SK-N-SH (cell line): Measurements from ENCODE around the gene PES1. TPM values are rescaled to one million over a fixed set of nuclear protein-coding genes. Genes with fewer than 3 reads are reported as not detected.

Source experiments
- CTCF ChIA-PET: fragments of 300-600, 350-600 bp; formaldehyde crosslinking; extraction: SDS; loops from one replicate; lab custom pipeline; 2021; lab: Yijun Ruan, JAX
- POLR2A ChIA-PET: fragments of 350-600 bp; sonication (Branson Sonifier 250); formaldehyde crosslinking; extraction: SDS; loops from one replicate; lab custom pipeline; 2020; ENCODE audit warnings: antibody characterized with exemption, inconsistent platforms; lab: Yijun Ruan, JAX
- DNase-seq: peaks from one replicate; pipeline ENCODE4 v3.0.0; 2012
- H2AFZ ChIP-seq: fragments of 200-600 bp; sonication (generic); 2 replicates; pipeline ENCODE4 v1.8.1; 2016; ENCODE audit warnings: antibody characterized with exemption, mild to moderate bottlenecking, low read depth
- H3F3A ChIP-seq: fragments of 200-600 bp; sonication (generic); replicated peaks from 2 replicates; pipeline ENCODE3; 2016; ENCODE audit warnings: antibody characterized with exemption, mild to moderate bottlenecking; ENCODE audit not compliant: insufficient read depth
- H3K27ac ChIP-seq, 2 experiments: fragments of 200-500 bp in 1 of 2; fragments of 200-600 bp in 1 of 2; sonication (Bioruptor generic) in 1 of 2; sonication (generic), shearing (Covaris generic) in 1 of 2; 2 replicates each; pipeline versions ENCODE4 v1.5.1 to v1.6.1; 2014 to 2016; ENCODE audit warnings: low read depth in 2 of 2, inconsistent platforms in 1 of 2, low read length in 1 of 2, mild to moderate bottlenecking in 1 of 2, mixed read lengths in 1 of 2
- H3K27me3 ChIP-seq: fragments of 200-600 bp; sonication (generic), shearing (Covaris generic); 2 replicates; pipeline ENCODE4 v1.6.1; 2016; ENCODE audit warnings: mixed run types; ENCODE audit not compliant: insufficient read depth
- H3K36me3 ChIP-seq, 2 experiments: fragments of 200-500 bp in 1 of 2; fragments of 200-600 bp in 1 of 2; sonication (Bioruptor generic) in 1 of 2; sonication (generic) in 1 of 2; replicated peaks in 1 of 2; 2 replicates each; pipeline versions ENCODE3 to v1.5.1; 2014 to 2016; ENCODE audit warnings: low read length in 1 of 2, mild to moderate bottlenecking in 1 of 2; ENCODE audit not compliant: insufficient read depth in 2 of 2, control insufficient read depth in 1 of 2
- H3K4me1 ChIP-seq, 2 experiments: fragments of 200-500 bp in 1 of 2; fragments of 200-600 bp in 1 of 2; sonication (Bioruptor generic) in 1 of 2; sonication (generic), shearing (Covaris generic) in 1 of 2; 2 replicates each; pipeline versions ENCODE4 v1.5.1 to v1.6.1; 2014 to 2016; ENCODE audit warnings: low read depth in 1 of 2, low read length in 1 of 2, mixed run types in 1 of 2; ENCODE audit not compliant: insufficient read depth in 2 of 2, control insufficient read depth in 1 of 2
- H3K4me2 ChIP-seq: fragments of 200-600 bp; sonication (generic), shearing (Covaris generic); 2 replicates; pipeline ENCODE4 v1.6.1; 2017; ENCODE audit warnings: mixed run types
- H3K4me3 ChIP-seq, 2 experiments: fragments of 200-500 bp in 1 of 2; fragments of 200-600 bp in 1 of 2; sonication (Bioruptor generic) in 1 of 2; sonication (generic), shearing (Covaris generic) in 1 of 2; 2 replicates each; pipeline versions ENCODE4 v1.5.1 to v1.8.1; 2014 to 2016; ENCODE audit warnings: low read depth in 2 of 2, inconsistent platforms in 1 of 2, low read length in 1 of 2, mild to moderate bottlenecking in 1 of 2, mixed read lengths in 1 of 2, moderate library complexity in 1 of 2
- H3K79me2 ChIP-seq: fragments of 200-600 bp; sonication (generic); 2 replicates; pipeline ENCODE4 v1.8.1; 2017; ENCODE audit warnings: mild to moderate bottlenecking; ENCODE audit not compliant: insufficient read depth
- H3K9ac ChIP-seq: fragments of 200-600 bp; sonication (generic); 2 replicates; pipeline ENCODE4 v1.6.1; 2017; ENCODE audit warnings: mixed run types
- H3K9me2 ChIP-seq: fragments of 200-600 bp; sonication (generic); 2 replicates; pipeline ENCODE4 v1.6.1; 2017; ENCODE audit warnings: mixed run types
- H3K9me3 ChIP-seq: fragments of 200-600 bp; sonication (generic); 2 replicates; pipeline ENCODE4 v1.6.1; 2017; ENCODE audit warnings: mixed run types, mild to moderate bottlenecking, moderate library complexity
- H4K20me1 ChIP-seq: fragments of 200-600 bp; sonication (generic); 2 replicates; pipeline ENCODE4 v1.6.1; 2017; ENCODE audit warnings: mild to moderate bottlenecking, mixed run types; ENCODE audit not compliant: insufficient read depth
- CHD2 ChIP-seq: fragments of 150-350 bp; IDR thresholded peaks from 2 replicates; pipeline ENCODE4 v1.6.1; 2018; ENCODE audit warnings: low read length; ENCODE audit not compliant: partially characterized antibody
- ELF1 ChIP-seq: IDR thresholded peaks from 2 replicates; pipeline ENCODE4 v1.4.0; 2012
- EP300 ChIP-seq, 2 experiments: IDR thresholded peaks; 2 replicates each; pipeline versions ENCODE4 v1.4.0 to v1.6.1; 2012; ENCODE audit warnings: borderline replicate concordance in 1 of 2, low read depth in 1 of 2, low read length in 1 of 2
- FOSL2 ChIP-seq: IDR thresholded peaks from 2 replicates; pipeline ENCODE4 v1.4.0; 2012; ENCODE audit warnings: low read depth, mild to moderate bottlenecking, moderate library complexity, borderline replicate concordance
- GABPA ChIP-seq: IDR thresholded peaks from 2 replicates; pipeline ENCODE4 v1.4.0; 2012; ENCODE audit warnings: low read depth, mild to moderate bottlenecking
- GATA2 ChIP-seq: sonication (generic); formaldehyde crosslinking; IDR thresholded peaks from 2 replicates; pipeline ENCODE4 v1.5.0; 2020; ENCODE audit warnings: mild to moderate bottlenecking, missing genetic modification reagents
- JUND ChIP-seq: IDR thresholded peaks from 2 replicates; pipeline ENCODE4 v1.4.0; 2012
- MEF2A ChIP-seq: IDR thresholded peaks from 2 replicates; pipeline ENCODE4 v1.4.0; 2012; ENCODE audit warnings: low read depth, borderline replicate concordance
- MXI1 ChIP-seq: IDR thresholded peaks from 2 replicates; pipeline ENCODE4 v1.6.1; 2012; ENCODE audit warnings: mild to moderate bottlenecking, low read depth, low read length, improper control_type of control experiment
- NFIC ChIP-seq: IDR thresholded peaks from 2 replicates; pipeline ENCODE4 v1.4.0; 2012; ENCODE audit warnings: borderline replicate concordance
- PBX3 ChIP-seq: IDR thresholded peaks from 2 replicates; pipeline ENCODE4; 2012
- POLR2AphosphoS5 ChIP-seq: IDR thresholded peaks from 2 replicates; pipeline ENCODE4 v1.6.1; 2012; ENCODE audit warnings: low read depth, low read length
- RAD21 ChIP-seq: IDR thresholded peaks from 2 replicates; pipeline ENCODE4 v1.6.1; 2012; ENCODE audit warnings: mild to moderate bottlenecking, low read length
- RCOR1 ChIP-seq: fragments of 150-350 bp; IDR thresholded peaks from 2 replicates; pipeline ENCODE4 v1.6.1; 2017; ENCODE audit warnings: antibody characterized with exemption, low read length
- REST ChIP-seq: IDR thresholded peaks from 2 replicates; pipeline ENCODE4 v1.6.1; 2012; ENCODE audit warnings: mild to moderate bottlenecking, low read depth, low read length, moderate library complexity
- SIN3A ChIP-seq: IDR thresholded peaks from 2 replicates; pipeline ENCODE4 v1.6.1; 2012; ENCODE audit warnings: low read depth, mild to moderate bottlenecking, low read length, moderate library complexity, borderline replicate concordance
- TCF12 ChIP-seq: IDR thresholded peaks from 2 replicates; pipeline ENCODE4 v1.4.0; 2012
- USF2 ChIP-seq: fragments of 150-350 bp; IDR thresholded peaks from 2 replicates; pipeline ENCODE4 v1.6.1; 2017; ENCODE audit warnings: antibody characterized with exemption, low read length, low read depth, borderline replicate concordance
- YY1 ChIP-seq: IDR thresholded peaks from 2 replicates; pipeline ENCODE4 v1.4.0; 2012; ENCODE audit warnings: low read depth, mild to moderate bottlenecking
- WGBS: methylation state at CpG from one replicate; pipeline ENCODE4 v1.1.6; 2017; ENCODE audit warnings: low lambda C conversion rate; 5-methylcytosine and 5-hydroxymethylcytosine counted together
- polyA plus RNA-seq, 3 experiments: library from polyadenylated mRNA; depleted of rRNA; stranded (reverse); fragments of >200 nt; gene quantifications; 2 replicates each; pipeline ENCODE4 v1.2.3, GENCODE V29; 2012
- TF ChIP-seq, protein P1 (sequence below): IDR thresholded peaks from 2 replicates; pipeline ENCODE4 v1.4.0; 2012; ENCODE audit warnings: low read depth
- TF ChIP-seq, protein P2 (sequence below): IDR thresholded peaks from 2 replicates; pipeline ENCODE4 v1.4.0; 2012; ENCODE audit warnings: low read depth, borderline replicate concordance

The PES1 gene
- polyA plus RNA-seq, 1 of the 3 experiments (the other 2 are of a cell fraction): 109 TPM

DNA sequence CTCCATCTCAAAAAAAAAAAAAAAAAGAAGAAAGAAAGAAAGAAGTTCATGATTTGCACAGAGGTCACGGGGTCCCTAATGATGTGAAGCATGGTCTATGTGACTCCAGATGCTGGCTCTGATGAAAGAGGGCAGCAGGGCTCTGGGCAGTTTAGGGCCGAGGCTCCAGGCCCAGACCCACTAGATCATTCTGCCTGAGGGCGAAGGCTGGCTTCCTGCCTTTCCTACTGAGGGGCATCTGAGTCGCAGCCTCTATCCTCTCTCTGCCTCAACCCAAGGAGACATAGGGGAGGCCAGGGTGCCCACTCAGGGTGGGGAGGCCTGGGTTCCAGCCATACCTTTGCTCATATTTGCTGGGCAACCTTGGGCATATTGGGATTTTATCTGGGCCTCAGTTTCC lies 48.7 kb upstream of the PES1 start:
- peaks cover 0 to 3% of the 10 kb centered on the region in 2 experiments for H3K36me3 ChIP-seq
- H3K4me3 ChIP-seq: no peak overlapping the region
- ChIA-PET CTCF (no interaction called here), POLR2A (no interaction called here)
- H3K4me2 ChIP-seq: no peak overlapping the region
- no peak overlapping the region for H3K9ac ChIP-seq
- no peaks in the 10 kb centered on the region for H3K9me3 ChIP-seq
- peaks cover 14% of the 10 kb centered on the region for H3F3A ChIP-seq
- H2AFZ ChIP-seq: no peak overlapping the region
- H3K27me3 ChIP-seq: no peaks in the 10 kb centered on the region
- H3K9me2 ChIP-seq: no peaks in the 10 kb centered on the region
- no peak for DNase-seq
- TF ChIP-seq GABPA (no peak), MEF2A (no peak), JUND (no peak), POLR2AphosphoS5 (no peak), PBX3 (no peak), CHD2 (no peak), REST (no peak), SIN3A (no peak)
- TF ChIP-seq, protein P1, sequence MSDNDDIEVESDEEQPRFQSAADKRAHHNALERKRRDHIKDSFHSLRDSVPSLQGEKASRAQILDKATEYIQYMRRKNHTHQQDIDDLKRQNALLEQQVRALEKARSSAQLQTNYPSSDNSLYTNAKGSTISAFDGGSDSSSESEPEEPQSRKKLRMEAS: no peak
- H3K27ac ChIP-seq: no peak overlapping the region
- WGBS: 98% methylated on average over 3 of the region's 4 CpGs
- peaks cover 71% of the 10 kb centered on the region for H3K79me2 ChIP-seq
- H3K4me1 ChIP-seq: peaks cover 21 to 38% of the 10 kb centered on the region in 2 experiments; a peak in 2 of 4 replicates
- H4K20me1 ChIP-seq: no peaks in the 10 kb centered on the region

GRCh38 chr22:30637701-30638114 lies 46.0 kb upstream of the PES1 start:
- H3K9me3 ChIP-seq: no peaks in the 10 kb centered on the region
- no peak overlapping the region for H3K27ac ChIP-seq
- peak; percentile 51 for DNase-seq
- ChIA-PET POLR2A (interaction anchor here (0.6 kb wide), 1 partner anchor 522 kb away, joined by 3 read pairs; the partner anchor contains the start of gene RNF185), CTCF (interaction anchor here (0.9 to 6.3 kb wide), 3 partner anchors 25 to 254 kb away, joined by 3 to 162 read pairs (median 3); no protein-coding TSS in a partner anchor)
- H3K27me3 ChIP-seq: no peaks in the 10 kb centered on the region
- no peaks in the 10 kb centered on the region for H4K20me1 ChIP-seq
- peaks cover 0 to 3% of the 10 kb centered on the region in 2 experiments for H3K36me3 ChIP-seq
- peaks cover 18 to 37% of the 10 kb centered on the region in 2 experiments; a peak in 3 of 4 replicates for H3K4me1 ChIP-seq
- H3K4me2 ChIP-seq: peak overlapping the region; percentile 96
- no peak overlapping the region for H2AFZ ChIP-seq
- H3K9ac ChIP-seq: peak overlapping the region; percentile 86; the same call in 1 of the 2 replicates
- WGBS: 63% methylated on average over 1 of the region's 1 CpG
- H3K79me2 ChIP-seq: peaks cover 63% of the 10 kb centered on the region
- H3K9me2 ChIP-seq: no peaks in the 10 kb centered on the region
- peaks cover 9% of the 10 kb centered on the region for H3F3A ChIP-seq
- peak overlapping the region in 1 of 2 experiments; percentile 78; a peak in 2 of 4 replicates for H3K4me3 ChIP-seq
- no peak for TF ChIP-seq GABPA
- TF ChIP-seq RAD21: no peak
- TF ChIP-seq NFIC: no peak
- no peak for TF ChIP-seq SIN3A
- peak; percentile 77 for TF ChIP-seq GATA2 (CRISPR knock-in tag)
- TF ChIP-seq EP300 (IDR thresholded peaks at IDR 0.05; ENCODE audit: borderline replicate concordance in 1 of 2, low read depth in 1 of 2, low read length in 1 of 2): no peak
- TF ChIP-seq USF2: no peak
- no peak for TF ChIP-seq MEF2A
- no peak for TF ChIP-seq FOSL2
- TF ChIP-seq CHD2: no peak
- TF ChIP-seq, protein P2, sequence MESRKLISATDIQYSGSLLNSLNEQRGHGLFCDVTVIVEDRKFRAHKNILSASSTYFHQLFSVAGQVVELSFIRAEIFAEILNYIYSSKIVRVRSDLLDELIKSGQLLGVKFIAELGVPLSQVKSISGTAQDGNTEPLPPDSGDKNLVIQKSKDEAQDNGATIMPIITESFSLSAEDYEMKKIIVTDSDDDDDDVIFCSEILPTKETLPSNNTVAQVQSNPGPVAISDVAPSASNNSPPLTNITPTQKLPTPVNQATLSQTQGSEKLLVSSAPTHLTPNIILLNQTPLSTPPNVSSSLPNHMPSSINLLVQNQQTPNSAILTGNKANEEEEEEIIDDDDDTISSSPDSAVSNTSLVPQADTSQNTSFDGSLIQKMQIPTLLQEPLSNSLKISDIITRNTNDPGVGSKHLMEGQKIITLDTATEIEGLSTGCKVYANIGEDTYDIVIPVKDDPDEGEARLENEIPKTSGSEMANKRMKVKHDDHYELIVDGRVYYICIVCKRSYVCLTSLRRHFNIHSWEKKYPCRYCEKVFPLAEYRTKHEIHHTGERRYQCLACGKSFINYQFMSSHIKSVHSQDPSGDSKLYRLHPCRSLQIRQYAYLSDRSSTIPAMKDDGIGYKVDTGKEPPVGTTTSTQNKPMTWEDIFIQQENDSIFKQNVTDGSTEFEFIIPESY: no peak
- peak; percentile 66 for TF ChIP-seq MXI1
- no peak for TF ChIP-seq TCF12
- TF ChIP-seq ELF1: no peak
- TF ChIP-seq YY1: no peak
- TF ChIP-seq RCOR1: 0 out of 2 replicates have a peak, but pooled peaks have one; percentile 23
